DOHH2 (cell line): ENCODE results near the gene UXT.

ENCODE experiments used
- H3F3A ChIP-seq: fragments of 200-600 bp; sonication (generic), shearing (Covaris generic); 2 replicates; pipeline ENCODE4 v1.6.0; 2016; ENCODE audit warnings: antibody characterized with exemption, mild to moderate bottlenecking; ENCODE audit not compliant: control insufficient read depth, insufficient read depth
- H3K27ac ChIP-seq: fragments of 200-600 bp; sonication (generic); 2 replicates; pipeline ENCODE4 v1.5.1; 2014; ENCODE audit warnings: low read depth, mild to moderate bottlenecking, low read length, moderate library complexity
- H3K27me3 ChIP-seq: fragments of 200-600 bp; sonication (generic); 2 replicates; pipeline ENCODE4 v1.6.1; 2014; ENCODE audit warnings: mild to moderate bottlenecking, low read length, mixed read lengths; ENCODE audit not compliant: control insufficient read depth
- H3K36me3 ChIP-seq: fragments of 200-600 bp; sonication (generic); 2 replicates; pipeline ENCODE4 v1.6.1; 2014; ENCODE audit warnings: mild to moderate bottlenecking, low read length, moderate library complexity, mixed read lengths; ENCODE audit not compliant: control insufficient read depth
- H3K4me1 ChIP-seq: fragments of 200-600 bp; sonication (generic); 2 replicates; pipeline ENCODE4 v1.6.1; 2014; ENCODE audit warnings: mild to moderate bottlenecking, low read length, mixed read lengths; ENCODE audit not compliant: control insufficient read depth
- H3K4me2 ChIP-seq: fragments of 200-600 bp; sonication (generic); 2 replicates; pipeline ENCODE4 v1.6.0; 2014; ENCODE audit warnings: mild to moderate bottlenecking, low read length, moderate library complexity
- H3K4me3 ChIP-seq: fragments of 200-600 bp; sonication (generic); 2 replicates; pipeline ENCODE4 v1.5.1; 2014; ENCODE audit warnings: mild to moderate bottlenecking, low read length, mixed read lengths
- H3K79me2 ChIP-seq: fragments of 200-600 bp; sonication (generic); 2 replicates; pipeline ENCODE4 v1.6.1; 2014; ENCODE audit warnings: mild to moderate bottlenecking, low read length, mixed read lengths; ENCODE audit not compliant: control insufficient read depth
- H3K9me2 ChIP-seq: fragments of 200-600 bp; sonication (generic); replicated peaks from 2 replicates; pipeline ENCODE4 v1.6.1; 2014; ENCODE audit warnings: mild to moderate bottlenecking, low read length, mixed read lengths; ENCODE audit not compliant: control insufficient read depth
- H3K9me3 ChIP-seq: fragments of 200-600 bp; sonication (generic); 2 replicates; pipeline ENCODE4 v1.6.1; 2014; ENCODE audit warnings: antibody characterized with exemption, low read length, mixed read lengths; ENCODE audit not compliant: control insufficient read depth, insufficient read depth
- H4K20me1 ChIP-seq: fragments of 200-600 bp; sonication (generic); 2 replicates; pipeline ENCODE4 v1.6.0; 2014; ENCODE audit warnings: low read depth, mild to moderate bottlenecking, antibody characterized with exemption, low read length, moderate library complexity; ENCODE audit not compliant: control insufficient read depth, insufficient read depth
- EZH2phosphoT487 ChIP-seq: fragments of 200-600 bp; sonication (generic); IDR thresholded peaks from 2 replicates; pipeline ENCODE4 v1.6.1; 2017; ENCODE audit warnings: borderline replicate concordance, mild to moderate bottlenecking, antibody characterized with exemption, low read length, moderate library complexity, mixed read lengths
- TF ChIP-seq, protein P1 (sequence below): fragments of 200-600 bp; sonication (generic); IDR thresholded peaks from one replicate; pipeline ENCODE4 v1.5.1; 2014; ENCODE audit warnings: antibody characterized with exemption, mild to moderate bottlenecking, low read depth, low read length; ENCODE audit not compliant: poor library complexity, severe bottlenecking

UXT gene

DNA sequence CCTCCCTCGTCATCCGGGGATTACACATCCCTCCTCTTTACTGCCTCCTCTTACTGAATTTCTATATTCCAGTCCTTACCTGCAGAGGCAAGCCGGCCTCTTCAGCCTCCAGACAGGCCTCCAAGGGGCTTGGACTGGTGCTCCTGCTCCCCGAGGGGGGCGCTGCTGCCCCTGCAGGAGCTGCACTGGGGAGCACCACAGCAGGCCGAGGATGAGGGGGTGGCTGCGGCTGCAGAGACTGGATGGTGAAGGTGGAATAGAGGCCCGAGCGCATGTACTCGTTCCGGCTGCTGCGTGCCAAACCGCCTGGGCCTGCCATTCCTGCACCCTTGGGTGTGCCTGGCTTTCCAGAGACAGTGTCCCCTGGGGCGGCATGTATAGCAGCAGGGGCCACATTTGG is 20.2 kb downstream of the UXT start:
- H3K36me3 ChIP-seq, result peaks cover 34% of the 10 kb centered on the region
- H3F3A ChIP-seq, result no peaks in the 10 kb centered on the region
- no peaks in the 10 kb centered on the region for H3K9me2 ChIP-seq
- H3K27ac ChIP-seq, result no peak overlapping the region
- H3K9me3 ChIP-seq, result no peaks in the 10 kb centered on the region
- H3K79me2 ChIP-seq, result no peaks in the 10 kb centered on the region; the same call in 1 of the 2 replicates
- TF ChIP-seq, protein P1, sequence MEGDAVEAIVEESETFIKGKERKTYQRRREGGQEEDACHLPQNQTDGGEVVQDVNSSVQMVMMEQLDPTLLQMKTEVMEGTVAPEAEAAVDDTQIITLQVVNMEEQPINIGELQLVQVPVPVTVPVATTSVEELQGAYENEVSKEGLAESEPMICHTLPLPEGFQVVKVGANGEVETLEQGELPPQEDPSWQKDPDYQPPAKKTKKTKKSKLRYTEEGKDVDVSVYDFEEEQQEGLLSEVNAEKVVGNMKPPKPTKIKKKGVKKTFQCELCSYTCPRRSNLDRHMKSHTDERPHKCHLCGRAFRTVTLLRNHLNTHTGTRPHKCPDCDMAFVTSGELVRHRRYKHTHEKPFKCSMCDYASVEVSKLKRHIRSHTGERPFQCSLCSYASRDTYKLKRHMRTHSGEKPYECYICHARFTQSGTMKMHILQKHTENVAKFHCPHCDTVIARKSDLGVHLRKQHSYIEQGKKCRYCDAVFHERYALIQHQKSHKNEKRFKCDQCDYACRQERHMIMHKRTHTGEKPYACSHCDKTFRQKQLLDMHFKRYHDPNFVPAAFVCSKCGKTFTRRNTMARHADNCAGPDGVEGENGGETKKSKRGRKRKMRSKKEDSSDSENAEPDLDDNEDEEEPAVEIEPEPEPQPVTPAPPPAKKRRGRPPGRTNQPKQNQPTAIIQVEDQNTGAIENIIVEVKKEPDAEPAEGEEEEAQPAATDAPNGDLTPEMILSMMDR, result no peak
- no peak for TF ChIP-seq EZH2phosphoT487
- H3K27me3 ChIP-seq, result no peaks in the 10 kb centered on the region
- H3K4me2 ChIP-seq, result no peak overlapping the region
- no peaks in the 10 kb centered on the region for H4K20me1 ChIP-seq
- H3K4me3 ChIP-seq, result no peak overlapping the region
- no peaks in the 10 kb centered on the region for H3K4me1 ChIP-seq

DNA sequence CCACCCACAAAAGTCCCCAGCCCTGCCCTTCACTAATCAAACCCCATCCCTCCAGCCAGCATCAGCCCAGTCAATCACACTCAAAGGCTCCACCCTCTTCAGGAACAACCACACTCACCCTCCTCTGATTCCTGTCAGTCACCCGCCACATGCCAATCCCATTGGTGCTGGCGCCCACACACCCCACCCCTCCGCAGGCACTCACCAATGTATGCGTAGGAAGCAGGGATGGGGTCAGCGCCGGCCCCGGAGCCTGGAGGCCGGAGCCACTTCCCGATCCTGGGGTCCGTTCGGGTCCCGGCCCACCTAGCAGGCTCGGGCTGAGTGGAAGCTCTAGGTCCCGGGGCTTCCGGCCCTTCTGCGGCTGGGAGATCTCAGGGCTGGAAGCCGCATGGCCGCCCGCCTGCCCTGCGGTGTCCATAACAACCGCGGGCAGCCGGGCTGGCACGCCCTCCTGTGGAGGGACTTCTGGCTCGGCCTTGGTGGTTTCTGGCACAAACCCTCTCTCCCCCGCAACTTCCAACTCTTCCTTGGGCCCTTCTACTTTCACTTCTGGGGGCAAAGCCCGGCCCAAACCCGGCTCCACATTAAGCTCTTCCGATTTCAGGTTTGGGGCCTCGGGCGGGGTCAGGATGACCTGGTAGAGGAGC is 21.3 kb downstream of the UXT start:
- peaks cover 27% of the 10 kb centered on the region for H3K36me3 ChIP-seq

DNA sequence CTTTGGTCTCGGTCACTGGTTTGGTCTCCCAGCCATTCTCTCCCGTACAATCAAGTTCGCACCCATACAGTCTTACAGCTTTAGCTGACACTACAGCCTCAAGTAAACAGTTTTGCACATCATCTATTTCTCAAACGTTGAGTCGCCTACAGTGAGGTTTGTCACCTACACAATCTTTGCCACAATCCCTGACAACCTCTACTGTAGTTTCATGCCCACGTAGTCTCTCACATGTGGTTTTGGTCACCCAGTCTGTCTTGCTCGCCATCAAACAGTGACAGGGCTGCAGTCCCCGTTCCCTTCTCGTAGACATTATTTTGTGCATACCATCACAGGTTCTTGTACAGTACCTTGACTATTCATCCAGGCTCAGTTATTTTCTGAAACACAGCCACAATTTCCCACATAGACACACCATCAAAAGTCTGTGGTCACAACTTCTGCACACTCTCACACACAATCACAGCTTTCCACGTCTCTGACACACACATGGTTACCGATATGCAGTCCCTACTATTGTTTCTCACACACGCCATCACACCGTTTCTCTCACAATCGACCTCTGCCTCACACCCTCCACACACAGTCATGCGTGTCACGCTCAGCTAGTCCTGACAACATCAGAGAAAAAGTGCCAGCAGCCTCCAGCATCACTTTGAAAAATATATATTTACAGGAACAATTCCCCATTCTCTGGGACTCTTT is 24.0 kb downstream of the UXT start:
- H3K4me1 ChIP-seq, result peaks cover 5% of the 10 kb centered on the region
- H3K27ac ChIP-seq, result no peak overlapping the region
- TF ChIP-seq, protein P1, result no peak

More for the DNA sequence above, 21.3 kb downstream of the UXT start:
- Histone ChIP-seq H3K4me3 (no peak overlapping the region), H4K20me1 (no peaks in the 10 kb centered on the region), H3F3A (no peaks in the 10 kb centered on the region), H3K4me1 (no peaks in the 10 kb centered on the region), H3K27ac (no peak overlapping the region), H3K4me2 (no peak overlapping the region), H3K9me3 (no peaks in the 10 kb centered on the region), H3K27me3 (no peaks in the 10 kb centered on the region), H3K79me2 (no peaks in the 10 kb centered on the region), H3K9me2 (no peaks in the 10 kb centered on the region)
- TF ChIP-seq, protein P1, result no peak
- TF ChIP-seq EZH2phosphoT487, result no peak

More for the DNA sequence above, 24.0 kb downstream of the UXT start:
- no peak overlapping the region for H3K4me2 ChIP-seq
- H4K20me1 ChIP-seq, result no peaks in the 10 kb centered on the region
- no peaks in the 10 kb centered on the region for H3F3A ChIP-seq
- H3K36me3 ChIP-seq, result peaks cover 13% of the 10 kb centered on the region
- H3K4me3 ChIP-seq, result no peak overlapping the region
- no peaks in the 10 kb centered on the region for H3K79me2 ChIP-seq
- no peaks in the 10 kb centered on the region for H3K9me3 ChIP-seq
- H3K9me2 ChIP-seq, result no peaks in the 10 kb centered on the region
- no peaks in the 10 kb centered on the region for H3K27me3 ChIP-seq
